Right atrium auricular region (tissue), 2 donors: ENCODE results near the gene ATP1B3. TPM values are rescaled to one million over a fixed set of nuclear protein-coding genes. Genes with fewer than 3 reads are reported as not detected.

ENCODE experiments used
- DNase-seq: peaks from one replicate; pipeline ENCODE4 v3.0.0-alpha.2; 2019; ENCODE audit warnings: low spot score
- H3K27ac ChIP-seq, 2 donors: fragments of 200-600 bp; sonication (generic); 1 replicate in 1 of 2; 2 replicates in 1 of 2; pipeline ENCODE4 v1.5.1; 2016 to 2019
- H3K27me3 ChIP-seq, 2 donors: fragments of 200-600 bp; sonication (generic); one replicate each; pipeline versions ENCODE4 v1.5.1 to v1.6.0; 2017 to 2019
- H3K36me3 ChIP-seq: fragments of 200-600 bp; sonication (generic); one replicate; pipeline ENCODE4 v1.5.1; 2016
- H3K4me1 ChIP-seq, 2 donors: fragments of 200-600 bp; sonication (generic); one replicate each; pipeline versions ENCODE4 v1.5.1 to v1.6.0; 2017 to 2019
- H3K4me3 ChIP-seq, 2 donors: fragments of 200-600 bp; sonication (generic); 1 replicate in 1 of 2; 2 replicates in 1 of 2; pipeline ENCODE4 v1.5.1; 2017 to 2019; ENCODE audit warnings: mild to moderate bottlenecking in 1 of 2, moderate library complexity in 1 of 2
- H3K9me3 ChIP-seq, 2 donors: fragments of 200-600 bp; sonication (generic); one replicate each; pipeline ENCODE4 v1.5.1; 2019
- total RNA-seq, 2 donors: library from RNA; depleted of rRNA; stranded (reverse); fragments of >200 nt; gene quantifications; one replicate each; pipeline ENCODE4 v1.1.0, GENCODE V29; 2016
- TF ChIP-seq, protein P1 (sequence below), 2 donors: fragments of 200-600 bp; sonication (generic); IDR thresholded peaks; one replicate each; pipeline ENCODE4 v1.5.1; 2019; ENCODE audit warnings: antibody characterized with exemption in 2 of 2

Gene ATP1B3
- total RNA-seq, 2 donors from 2014 or later, result 33.7 to 44.7 TPM

DNA sequence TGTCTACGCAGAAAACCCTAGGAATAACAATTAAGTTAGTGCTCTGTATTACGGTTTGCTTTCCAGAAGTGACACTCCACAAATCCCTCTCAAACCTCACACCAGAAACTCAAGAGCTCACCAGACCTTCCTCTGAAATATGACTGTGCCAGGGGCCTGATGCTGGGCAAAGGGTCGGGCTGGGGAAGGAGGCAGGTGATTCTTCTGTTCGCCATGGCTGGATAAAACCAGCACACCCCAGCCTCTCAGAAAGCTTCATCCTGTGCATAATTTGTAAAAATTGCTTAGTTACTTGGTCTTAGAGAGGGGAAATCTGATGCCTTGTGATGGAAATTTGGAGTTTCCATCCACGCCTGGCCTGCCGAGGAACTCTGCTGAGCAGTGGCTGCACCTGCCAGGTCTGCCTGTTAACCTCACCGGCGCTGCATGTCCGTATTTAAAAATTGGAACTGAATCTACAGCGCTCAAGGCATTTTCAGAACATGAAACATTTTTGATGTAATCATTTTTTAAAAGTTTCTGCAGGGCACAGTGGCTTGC is 22.7 kb upstream of the ATP1B3 start:
- Histone ChIP-seq H3K9me3 (no peaks in the 10 kb centered on the region), H3K4me3 (no peak overlapping the region), H3K36me3 (no peaks in the 10 kb centered on the region), H3K4me1 (peaks cover 0 to 5% of the 10 kb centered on the region in 2 donors), H3K27ac (peak overlapping the region; percentile 10 to 66), H3K27me3 (no peaks in the 10 kb centered on the region)
- TF ChIP-seq, protein P1, sequence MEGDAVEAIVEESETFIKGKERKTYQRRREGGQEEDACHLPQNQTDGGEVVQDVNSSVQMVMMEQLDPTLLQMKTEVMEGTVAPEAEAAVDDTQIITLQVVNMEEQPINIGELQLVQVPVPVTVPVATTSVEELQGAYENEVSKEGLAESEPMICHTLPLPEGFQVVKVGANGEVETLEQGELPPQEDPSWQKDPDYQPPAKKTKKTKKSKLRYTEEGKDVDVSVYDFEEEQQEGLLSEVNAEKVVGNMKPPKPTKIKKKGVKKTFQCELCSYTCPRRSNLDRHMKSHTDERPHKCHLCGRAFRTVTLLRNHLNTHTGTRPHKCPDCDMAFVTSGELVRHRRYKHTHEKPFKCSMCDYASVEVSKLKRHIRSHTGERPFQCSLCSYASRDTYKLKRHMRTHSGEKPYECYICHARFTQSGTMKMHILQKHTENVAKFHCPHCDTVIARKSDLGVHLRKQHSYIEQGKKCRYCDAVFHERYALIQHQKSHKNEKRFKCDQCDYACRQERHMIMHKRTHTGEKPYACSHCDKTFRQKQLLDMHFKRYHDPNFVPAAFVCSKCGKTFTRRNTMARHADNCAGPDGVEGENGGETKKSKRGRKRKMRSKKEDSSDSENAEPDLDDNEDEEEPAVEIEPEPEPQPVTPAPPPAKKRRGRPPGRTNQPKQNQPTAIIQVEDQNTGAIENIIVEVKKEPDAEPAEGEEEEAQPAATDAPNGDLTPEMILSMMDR (IDR thresholded peaks at IDR 0.05), result no peak
- DNase-seq, result no peak

DNA sequence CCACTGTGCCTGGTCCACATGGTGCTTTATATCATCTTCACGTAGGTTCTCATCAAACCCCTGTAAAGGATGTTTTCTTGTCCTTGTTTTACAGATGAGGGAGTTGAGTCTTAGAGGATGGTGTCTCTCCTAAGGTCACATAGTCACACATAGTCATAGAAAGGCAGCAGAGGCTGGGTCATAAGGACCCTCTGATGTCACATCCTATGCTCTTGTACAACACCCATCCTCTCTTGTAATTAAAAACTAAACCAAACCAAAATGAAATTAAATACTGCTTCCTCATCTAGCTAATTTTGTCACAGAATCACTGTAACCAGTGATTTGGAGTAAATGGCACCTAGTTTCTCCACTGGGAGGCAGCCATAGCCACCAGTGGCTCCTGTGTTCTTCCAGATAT is 21.8 kb upstream of the ATP1B3 start:
- Histone ChIP-seq H3K4me3 (no peak overlapping the region), H3K9me3 (no peaks in the 10 kb centered on the region), H3K36me3 (no peaks in the 10 kb centered on the region), H3K27me3 (no peaks in the 10 kb centered on the region), H3K4me1 (peaks cover 0 to 7% of the 10 kb centered on the region in 2 donors), H3K27ac (no peak overlapping the region)
- no peak for DNase-seq
- TF ChIP-seq, protein P1 (IDR thresholded peaks at IDR 0.05), result no peak

DNA sequence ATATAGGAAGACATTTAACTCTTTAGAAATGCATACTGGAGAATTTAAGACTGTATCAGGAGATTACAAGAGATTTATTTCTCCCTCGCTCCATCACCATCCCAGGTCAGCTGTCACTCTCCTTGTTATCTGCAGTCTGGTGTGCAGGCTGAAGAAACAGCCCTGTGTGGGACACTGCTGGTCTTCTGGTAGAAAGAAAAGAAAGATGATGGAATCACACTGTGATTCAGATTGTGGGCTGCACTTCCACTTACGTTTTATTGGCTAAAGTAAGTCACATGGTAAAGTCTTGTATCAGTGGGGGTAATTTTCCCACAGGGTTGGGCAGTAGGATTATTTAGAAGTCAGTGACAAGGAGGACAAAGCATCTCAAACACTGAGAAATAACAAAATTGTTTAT is 18.1 kb upstream of the ATP1B3 start:
- Histone ChIP-seq H3K27ac (no peak overlapping the region), H3K4me3 (no peak overlapping the region), H3K4me1 (peaks cover 0 to 27% of the 10 kb centered on the region in 2 donors), H3K9me3 (no peaks in the 10 kb centered on the region), H3K36me3 (no peaks in the 10 kb centered on the region), H3K27me3 (no peaks in the 10 kb centered on the region)
- TF ChIP-seq, protein P1 (IDR thresholded peaks at IDR 0.05), result no peak
- DNase-seq, result no peak

DNA sequence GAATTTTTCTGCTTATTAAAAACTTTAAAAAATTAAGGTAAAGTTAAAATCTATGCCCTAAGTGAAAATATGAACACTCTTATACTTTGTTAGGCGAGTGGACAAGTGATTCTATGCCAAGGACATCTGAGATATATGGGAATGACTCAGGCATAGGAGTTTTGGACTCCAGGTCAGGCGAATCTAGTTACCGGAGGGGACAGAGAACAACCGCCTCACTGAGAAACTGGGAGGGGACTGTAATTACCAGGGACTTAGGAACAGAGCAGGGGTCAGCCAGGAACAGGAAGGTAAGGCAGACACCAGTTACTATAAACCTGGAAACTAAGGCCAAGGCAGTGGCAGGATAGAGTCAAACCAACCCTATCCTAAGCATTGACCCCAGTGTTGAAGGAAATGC is 16.8 kb upstream of the ATP1B3 start:
- H3K9me3 ChIP-seq, result no peaks in the 10 kb centered on the region
- TF ChIP-seq, protein P1 (IDR thresholded peaks at IDR 0.05), result no peak
- H3K4me3 ChIP-seq, result no peak overlapping the region
- H3K27me3 ChIP-seq, result no peaks in the 10 kb centered on the region
- DNase-seq, result no peak
- no peaks in the 10 kb centered on the region for H3K36me3 ChIP-seq
- no peak overlapping the region for H3K27ac ChIP-seq
- peaks cover 0 to 22% of the 10 kb centered on the region in 2 donors for H3K4me1 ChIP-seq

DNA sequence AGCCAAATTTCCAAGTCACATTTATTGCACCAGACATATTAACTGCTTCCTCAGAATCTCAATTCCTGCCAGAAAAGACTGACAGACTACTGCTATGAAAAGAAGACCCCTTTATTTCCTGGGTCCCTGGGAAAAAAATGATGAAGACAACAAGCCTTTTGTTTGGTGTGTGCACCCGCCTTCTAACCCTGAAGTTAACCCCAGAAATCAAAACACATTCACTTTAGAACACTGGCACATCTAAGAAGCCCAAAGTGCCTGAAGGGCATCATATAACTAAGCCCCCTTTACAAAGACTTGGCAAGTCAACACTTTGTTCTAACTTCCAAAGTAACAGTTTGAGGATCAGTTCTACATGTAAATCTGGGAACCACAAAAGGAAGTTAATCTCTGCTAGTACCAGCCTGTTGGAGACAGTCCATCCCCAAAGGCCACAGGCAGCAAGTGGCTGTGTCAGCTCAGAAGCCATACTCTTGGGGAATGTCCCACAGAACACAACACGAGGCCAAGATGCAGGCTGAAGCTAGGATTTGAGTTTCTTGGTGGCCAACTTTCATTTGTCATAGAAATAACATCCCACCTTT is 16.3 kb upstream of the ATP1B3 start:
- no peak for DNase-seq
- H3K4me1 ChIP-seq, result peaks cover 0 to 22% of the 10 kb centered on the region in 2 donors
- H3K4me3 ChIP-seq, result no peak overlapping the region
- no peaks in the 10 kb centered on the region for H3K36me3 ChIP-seq
- H3K9me3 ChIP-seq, result no peaks in the 10 kb centered on the region
- TF ChIP-seq, protein P1 (IDR thresholded peaks at IDR 0.05), result no peak
- no peaks in the 10 kb centered on the region for H3K27me3 ChIP-seq
- H3K27ac ChIP-seq, result peak overlapping the region in 1 of 2 donors; percentile 4
